HEK293 (cell line): ENCODE results near the gene TSC2.

Experiments used
- CTCF ChIP-seq: fragments of 450-650 bp; formaldehyde crosslinking; IDR thresholded peaks from 2 replicates; pipeline ENCODE4 v1.5.1; 2016; ENCODE audit warnings: missing biosample characterization, missing genetic modification characterization
- GFI1B ChIP-seq: fragments of 450-650 bp; formaldehyde crosslinking; IDR thresholded peaks from 2 replicates; pipeline ENCODE4 v1.5.1; 2016; ENCODE audit warnings: missing biosample characterization, missing genetic modification characterization
- GLI4 ChIP-seq: fragments of 450-650 bp; formaldehyde crosslinking; IDR thresholded peaks from 2 replicates; pipeline ENCODE4 v1.5.1; 2016; ENCODE audit warnings: missing biosample characterization, missing genetic modification characterization
- IKZF3 ChIP-seq: fragments of 450-650 bp; IDR thresholded peaks from 2 replicates; pipeline ENCODE4 v1.5.0; 2018; ENCODE audit warnings: missing biosample characterization, mild to moderate bottlenecking, missing genetic modification characterization, moderate library complexity
- INSM2 ChIP-seq: fragments of 450-650 bp; formaldehyde crosslinking; IDR thresholded peaks from 2 replicates; pipeline ENCODE4 v1.5.1; 2016; ENCODE audit warnings: missing biosample characterization, missing genetic modification characterization
- KLF16 ChIP-seq: fragments of 450-650 bp; formaldehyde crosslinking; IDR thresholded peaks from 2 replicates; pipeline ENCODE4 v1.5.1; 2017; ENCODE audit warnings: missing biosample characterization, missing genetic modification characterization
- MYNN ChIP-seq: fragments of 450-650 bp; formaldehyde crosslinking; IDR thresholded peaks from 2 replicates; pipeline ENCODE4 v1.5.1; 2016; ENCODE audit warnings: missing biosample characterization, missing genetic modification characterization, borderline replicate concordance
- OVOL3 ChIP-seq: fragments of 450-650 bp; formaldehyde crosslinking; IDR thresholded peaks from 2 replicates; pipeline ENCODE4 v1.5.1; 2016; ENCODE audit warnings: missing biosample characterization, missing genetic modification characterization
- PATZ1 ChIP-seq: fragments of 450-650 bp; formaldehyde crosslinking; IDR thresholded peaks from 2 replicates; pipeline ENCODE4 v1.5.1; 2016; ENCODE audit warnings: missing biosample characterization, missing genetic modification characterization
- SCRT2 ChIP-seq: fragments of 450-650 bp; formaldehyde crosslinking; IDR thresholded peaks from 2 replicates; pipeline ENCODE4 v1.5.1; 2016; ENCODE audit warnings: missing biosample characterization, missing genetic modification characterization
- SP2 ChIP-seq: fragments of 450-650 bp; formaldehyde crosslinking; IDR thresholded peaks from 2 replicates; pipeline ENCODE4 v1.5.1; 2016; ENCODE audit warnings: missing biosample characterization, missing genetic modification characterization
- SP3 ChIP-seq: fragments of 450-650 bp; formaldehyde crosslinking; IDR thresholded peaks from 2 replicates; pipeline ENCODE4 v1.5.1; 2016; ENCODE audit warnings: missing biosample characterization, missing genetic modification characterization
- WT1 ChIP-seq: fragments of 450-650 bp; formaldehyde crosslinking; IDR thresholded peaks from 2 replicates; pipeline ENCODE4 v1.5.1; 2016; ENCODE audit warnings: missing biosample characterization, missing genetic modification characterization
- ZFP37 ChIP-seq: fragments of 450-650 bp; formaldehyde crosslinking; IDR thresholded peaks from 2 replicates; pipeline ENCODE4 v1.5.1; 2016; ENCODE audit warnings: missing biosample characterization, missing genetic modification characterization
- ZFP41 ChIP-seq: fragments of 450-650 bp; formaldehyde crosslinking; IDR thresholded peaks from 2 replicates; pipeline ENCODE4 v1.5.1; 2016; ENCODE audit warnings: missing biosample characterization, missing genetic modification characterization, borderline replicate concordance
- ZNF10 ChIP-seq: fragments of 450-650 bp; formaldehyde crosslinking; IDR thresholded peaks from 2 replicates; pipeline ENCODE4 v1.5.1; 2017; ENCODE audit warnings: missing biosample characterization, missing genetic modification characterization
- ZNF112 ChIP-seq: fragments of 450-650 bp; formaldehyde crosslinking; IDR thresholded peaks from 2 replicates; pipeline ENCODE4 v1.5.0; 2017; ENCODE audit warnings: missing biosample characterization, missing genetic modification characterization
- ZNF133 ChIP-seq: fragments of 450-650 bp; formaldehyde crosslinking; IDR thresholded peaks from 2 replicates; pipeline ENCODE4 v1.5.1; 2016; ENCODE audit warnings: missing biosample characterization, missing genetic modification characterization
- ZNF16 ChIP-seq: fragments of 450-650 bp; formaldehyde crosslinking; IDR thresholded peaks from 2 replicates; pipeline ENCODE4 v1.5.1; 2016; ENCODE audit warnings: low read depth, missing biosample characterization, missing genetic modification characterization
- ZNF174 ChIP-seq: fragments of 450-650 bp; formaldehyde crosslinking; IDR thresholded peaks from 2 replicates; pipeline ENCODE4 v1.5.0; 2017; ENCODE audit warnings: missing biosample characterization, mild to moderate bottlenecking, missing genetic modification characterization
- ZNF175 ChIP-seq: fragments of 450-650 bp; formaldehyde crosslinking; IDR thresholded peaks from 2 replicates; pipeline ENCODE4 v1.5.1; 2016; ENCODE audit warnings: missing biosample characterization, missing genetic modification characterization
- ZNF18 ChIP-seq: fragments of 450-650 bp; formaldehyde crosslinking; IDR thresholded peaks from 2 replicates; pipeline ENCODE4 v1.5.1; 2016; ENCODE audit warnings: missing biosample characterization, missing genetic modification characterization
- ZNF2 ChIP-seq: fragments of 450-650 bp; formaldehyde crosslinking; IDR thresholded peaks from 2 replicates; pipeline ENCODE4 v1.5.1; 2016; ENCODE audit warnings: missing biosample characterization, missing genetic modification characterization
- ZNF202 ChIP-seq: fragments of 450-650 bp; formaldehyde crosslinking; IDR thresholded peaks from 2 replicates; pipeline ENCODE4 v1.5.1; 2016; ENCODE audit warnings: missing biosample characterization, missing genetic modification characterization, borderline replicate concordance
- ZNF311 ChIP-seq: fragments of 450-650 bp; formaldehyde crosslinking; IDR thresholded peaks from 2 replicates; pipeline ENCODE4 v1.5.1; 2017; ENCODE audit warnings: missing biosample characterization, missing genetic modification characterization, borderline replicate concordance
- ZNF354C ChIP-seq: fragments of 450-650 bp; formaldehyde crosslinking; IDR thresholded peaks from 2 replicates; pipeline ENCODE4 v1.5.1; 2016; ENCODE audit warnings: missing biosample characterization, missing genetic modification characterization, low read depth, borderline replicate concordance
- ZNF366 ChIP-seq: fragments of 450-650 bp; formaldehyde crosslinking; conservative IDR thresholded peaks from 2 replicates; pipeline ENCODE4 v1.5.1; 2016; ENCODE audit warnings: missing biosample characterization, missing genetic modification characterization
- ZNF426 ChIP-seq: fragments of 450-650 bp; formaldehyde crosslinking; IDR thresholded peaks from 2 replicates; pipeline ENCODE4 v1.5.1; 2017; ENCODE audit warnings: missing biosample characterization, missing genetic modification characterization, mild to moderate bottlenecking, inconsistent platforms, moderate library complexity
- ZNF530 ChIP-seq: fragments of 450-650 bp; formaldehyde crosslinking; IDR thresholded peaks from 2 replicates; pipeline ENCODE4 v1.5.1; 2016; ENCODE audit warnings: low read depth, missing biosample characterization, missing genetic modification characterization
- ZNF610 ChIP-seq: fragments of 450-650 bp; formaldehyde crosslinking; IDR thresholded peaks from 2 replicates; pipeline ENCODE4 v1.5.1; 2016; ENCODE audit warnings: missing biosample characterization, missing genetic modification characterization, borderline replicate concordance
- ZNF623 ChIP-seq: fragments of 450-650 bp; formaldehyde crosslinking; IDR thresholded peaks from 2 replicates; pipeline ENCODE4 v1.5.1; 2016; ENCODE audit warnings: missing biosample characterization, missing genetic modification characterization
- ZNF664 ChIP-seq: fragments of 450-650 bp; formaldehyde crosslinking; IDR thresholded peaks from 2 replicates; pipeline ENCODE4 v1.5.1; 2016; ENCODE audit warnings: missing biosample characterization, missing genetic modification characterization
- ZNF701 ChIP-seq: fragments of 450-650 bp; formaldehyde crosslinking; IDR thresholded peaks from 2 replicates; pipeline ENCODE4 v1.5.1; 2016; ENCODE audit warnings: missing biosample characterization, missing genetic modification characterization
- ZNF785 ChIP-seq: fragments of 450-650 bp; formaldehyde crosslinking; IDR thresholded peaks from 2 replicates; pipeline ENCODE4 v1.5.1; 2016; ENCODE audit warnings: missing biosample characterization, missing genetic modification characterization
- ZNF791 ChIP-seq: fragments of 450-650 bp; formaldehyde crosslinking; IDR thresholded peaks from 2 replicates; pipeline ENCODE4 v1.5.1; 2016; ENCODE audit warnings: missing biosample characterization, missing genetic modification characterization

TSC2 gene

GRCh38 chr16:2047330-2048115 is at the start of gene TSC2, which contains the start of gene NTHL1 (continued):
- TF ChIP-seq SCRT2 (tag by site-specific recombination) = no peak; the same call in 1 of the 2 replicates
- no peak; the same call in 1 of the 2 replicates for TF ChIP-seq IKZF3 (tag by site-specific recombination)
- no peak for TF ChIP-seq ZNF10 (tag by site-specific recombination)
- peak; percentile 81 for TF ChIP-seq SP2 (tag by site-specific recombination)
- no peak for TF ChIP-seq ZNF354C
- TF ChIP-seq ZNF610 (tag by site-specific recombination) = no peak
- TF ChIP-seq ZNF18 (tag by site-specific recombination) = 0 out of 2 replicates have a peak, but pooled peaks have one; percentile 38
- no peak for TF ChIP-seq GFI1B (tag by site-specific recombination)
- peak; percentile 93 for TF ChIP-seq SP3
- TF ChIP-seq ZNF701 (tag by site-specific recombination) = no peak
- peak; percentile 20; the same call in 1 of the 2 replicates for TF ChIP-seq WT1
- no peak for TF ChIP-seq GLI4 (tag by site-specific recombination)
- 0 out of 2 replicates have a peak, but pooled peaks have one; percentile 79 for TF ChIP-seq KLF16 (tag by site-specific recombination)
- TF ChIP-seq ZNF311 (tag by site-specific recombination) = no peak
- no peak for TF ChIP-seq ZNF174 (tag by site-specific recombination)
- no peak for TF ChIP-seq ZFP41 (tag by site-specific recombination)
- no peak for TF ChIP-seq MYNN (tag by site-specific recombination)
- no peak for TF ChIP-seq ZNF623 (tag by site-specific recombination)
- TF ChIP-seq ZNF16 (tag by site-specific recombination) = no peak
- TF ChIP-seq ZNF112 = no peak
- no peak for TF ChIP-seq ZNF366 (tag by site-specific recombination)
- TF ChIP-seq ZNF175 = no peak
- no peak for TF ChIP-seq ZNF530 (tag by site-specific recombination)
- TF ChIP-seq ZNF202 = no peak
- TF ChIP-seq ZNF426 (tag by site-specific recombination) = no peak
- no peak for TF ChIP-seq ZNF133 (tag by site-specific recombination)
- TF ChIP-seq ZFP37 (tag by site-specific recombination) = no peak; the same call in 1 of the 2 replicates
- peak; percentile 90 for TF ChIP-seq CTCF (tag by site-specific recombination)
- no peak; the same call in 1 of the 2 replicates for TF ChIP-seq ZNF2 (tag by site-specific recombination)
- no peak for TF ChIP-seq ZNF785 (tag by site-specific recombination)
- no peak for TF ChIP-seq ZNF664 (tag by site-specific recombination)
- no peak; the same call in 1 of the 2 replicates for TF ChIP-seq INSM2
- TF ChIP-seq OVOL3 = no peak
- no peak for TF ChIP-seq ZNF791
- peak; percentile 75 for TF ChIP-seq PATZ1 (tag by site-specific recombination)
